Measurements from ENCODE around the gene SPOCK2.

Gene SPOCK2

GRCh38 chr10:72092987-72093386 lies 4.6 kb upstream of the SPOCK2 start:
- no peak for DNase-seq (ENCODE audit: low read depth, low spot score)
- H3K4me3 ChIP-seq (ENCODE audit: low read depth, low read length), result no peak overlapping the region
- ChIA-PET CTCF (interaction anchor here (1.0 to 1.5 kb wide), 2 partner anchors 33 to 244 kb away, joined by 3 to 8 read pairs; no protein-coding TSS in a partner anchor), POLR2A (no interaction called here)
- no peak for TF ChIP-seq CTCF (IDR thresholded peaks at IDR 0.05; ENCODE audit: insufficient read depth, low read length, missing control alignments)

GRCh38 chr10:72092171-72092924 lies 4.0 kb upstream of the SPOCK2 start:
- CTCF ChIA-PET, result interaction anchor here (1.2 kb wide), 1 partner anchor 43 kb away, joined by 4 read pairs; no protein-coding TSS in a partner anchor
- TF ChIP-seq CTCF (IDR thresholded peaks at IDR 0.05; ENCODE audit: insufficient read depth, low read length, missing control alignments), result no peak
- no peak overlapping the region for H3K4me3 ChIP-seq (ENCODE audit: low read depth, low read length)
- DNase-seq (ENCODE audit: low read depth, low spot score), result no peak
- POLR2A ChIA-PET, result no interaction called here

DNA sequence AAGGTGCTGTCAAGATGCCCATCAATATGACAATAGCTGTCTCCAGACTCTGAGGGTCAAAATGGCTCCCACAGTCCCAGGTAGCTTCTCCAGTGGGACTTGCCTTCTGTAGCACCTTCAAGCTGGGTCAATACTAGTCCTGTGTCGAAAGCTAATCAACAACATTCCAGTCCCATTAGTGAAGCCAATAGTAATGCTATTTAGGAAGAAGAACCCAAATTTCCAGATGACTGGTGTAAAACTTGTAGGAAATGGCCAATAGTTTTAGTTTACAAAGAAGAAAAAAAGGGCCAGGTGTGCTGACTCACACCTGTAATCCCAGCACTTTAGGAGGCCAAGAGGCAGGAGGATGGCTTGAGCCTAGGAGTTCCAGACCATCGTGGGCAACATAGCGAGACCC lies 2.0 kb upstream of the SPOCK2 start:
- ChIA-PET CTCF (interaction anchor here (0.8 to 1.5 kb wide), 4 partner anchors 9 to 42 kb away, joined by 3 to 4 read pairs (median 3); no protein-coding TSS in a partner anchor), POLR2A (no interaction called here)
- no peak overlapping the region for H3K4me3 ChIP-seq (ENCODE audit: low read depth, low read length)

DNA sequence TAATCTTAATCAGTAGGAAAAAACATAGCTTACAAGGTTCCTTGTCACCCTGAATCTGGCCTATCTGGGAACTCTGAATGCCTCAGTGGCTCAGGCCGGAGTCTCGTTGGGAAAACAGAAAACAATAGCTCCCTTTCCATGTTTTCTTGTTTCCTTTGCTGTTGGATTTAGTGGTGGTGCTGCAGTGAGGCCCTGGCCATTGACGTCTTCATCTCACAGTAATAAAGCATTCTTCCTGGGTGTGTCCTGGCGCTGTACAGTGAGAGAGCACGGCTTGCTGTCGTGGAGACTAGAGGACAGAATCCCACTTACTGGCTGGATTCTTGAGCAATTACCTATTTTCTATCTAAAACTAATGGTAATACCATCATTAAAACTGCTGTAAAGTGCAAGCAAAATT lies 1.3 kb upstream of the SPOCK2 start:
- no peak for DNase-seq (ENCODE audit: low read depth, low spot score)
- ChIA-PET CTCF (interaction anchor here (0.8 to 2.6 kb wide), 5 partner anchors 10 to 194 kb away, joined by 3 to 7 read pairs (median 4); no protein-coding TSS in a partner anchor), POLR2A (no interaction called here)
- TF ChIP-seq CTCF (IDR thresholded peaks at IDR 0.05; ENCODE audit: insufficient read depth, low read length, missing control alignments), result no peak
- no peak overlapping the region for H3K4me3 ChIP-seq (ENCODE audit: low read depth, low read length)

More for the DNA sequence above, 2.0 kb upstream of the SPOCK2 start:
- TF ChIP-seq CTCF (IDR thresholded peaks at IDR 0.05; ENCODE audit: insufficient read depth, low read length, missing control alignments), result no peak
- DNase-seq (ENCODE audit: low read depth, low spot score), result no peak

DNA sequence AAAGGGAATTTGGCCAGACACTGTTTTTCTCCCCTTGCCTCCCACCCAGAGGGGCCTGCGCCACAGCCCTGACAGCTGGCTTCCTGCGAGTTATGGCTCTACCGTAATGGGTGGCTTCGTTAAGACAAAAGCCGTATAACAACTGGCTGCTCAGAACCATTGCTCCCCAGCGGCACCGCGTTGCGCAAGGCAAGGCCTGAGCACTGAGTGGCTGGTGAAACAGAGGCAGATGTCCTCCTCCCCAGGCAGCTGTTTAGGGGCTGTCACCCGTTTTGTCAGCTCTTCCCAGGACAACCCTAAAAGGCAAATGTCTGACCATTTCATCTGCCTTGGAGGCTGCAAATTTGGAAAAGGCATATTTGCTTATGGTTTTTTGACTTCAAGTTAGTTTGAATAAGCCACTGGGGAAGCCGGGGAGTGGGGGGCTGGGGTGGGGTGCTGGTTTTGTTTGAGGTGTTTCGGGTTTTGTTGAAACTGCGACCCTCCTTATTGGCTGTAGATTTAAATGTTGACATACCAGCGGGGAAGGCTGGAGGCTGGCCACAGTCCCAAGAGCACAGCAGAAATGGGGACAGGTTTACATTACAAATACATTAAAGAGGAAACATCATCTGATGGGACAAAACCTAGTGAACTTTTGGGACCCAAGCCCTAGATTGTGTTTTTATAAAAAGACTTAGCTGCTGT lies 681 bp upstream of the SPOCK2 start:
- no peak for TF ChIP-seq CTCF (IDR thresholded peaks at IDR 0.05; ENCODE audit: insufficient read depth, low read length, missing control alignments)
- no peak for DNase-seq (ENCODE audit: low read depth, low spot score)
- ChIA-PET POLR2A (interaction anchor here (0.7 kb wide), 1 partner anchor 172 kb away, joined by 4 read pairs; no protein-coding TSS in a partner anchor), CTCF (interaction anchor here (0.9 to 2.6 kb wide), 4 partner anchors 24 to 193 kb away, joined by 3 to 7 read pairs (median 4); no protein-coding TSS in a partner anchor)
- H3K4me3 ChIP-seq (ENCODE audit: low read depth, low read length), result no peak overlapping the region

- DNase-seq (ENCODE audit: low read depth, low spot score), result no peak
- POLR2A ChIA-PET, result no interaction called here
- CTCF ChIA-PET, result interaction anchor here (0.6 to 2.6 kb wide), 2 partner anchors 39 to 138 kb away, joined by 3 to 7 read pairs; no protein-coding TSS in a partner anchor
- TF ChIP-seq CTCF (IDR thresholded peaks at IDR 0.05; ENCODE audit: insufficient read depth, low read length, missing control alignments), result no peak
- H3K4me3 ChIP-seq (ENCODE audit: low read depth, low read length), result no peak overlapping the region
Measured at GRCh38 chr10:72087392-72087968, 871 bp downstream of the SPOCK2 start.
